ENCODE measurements around the gene CTSD. TPM values are rescaled to one million over a fixed set of nuclear protein-coding genes. Genes with fewer than 3 reads are reported as not detected.

CTSD gene
- total and polyA plus RNA-seq, 2 of the 4 experiments (the other 2 are of a cell fraction) = 39.8 to 166 TPM

DNA sequence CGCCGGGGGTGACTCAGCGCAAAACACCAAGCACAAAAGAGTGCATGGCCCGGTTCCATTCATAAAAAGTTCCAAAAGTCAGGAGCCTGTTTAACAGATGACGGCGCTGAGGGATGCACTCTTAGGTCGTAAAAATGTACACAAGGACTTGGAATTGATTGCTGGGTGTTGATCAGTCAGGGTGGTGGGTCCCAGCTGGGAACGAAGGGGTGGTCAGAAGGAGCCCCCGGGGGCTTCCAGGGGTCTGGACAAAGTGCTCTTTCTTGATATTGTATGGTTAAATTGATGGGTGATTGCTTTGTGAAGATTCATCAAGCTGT is 34.1 kb downstream of the CTSD start:
- DNase-seq = no peak
- no peak overlapping the region for H2AK9ac ChIP-seq (replicated peaks; ENCODE audit: low read depth, low read length, poor library complexity)
- no peak overlapping the region for H3K23ac ChIP-seq (ENCODE audit: low read depth, low read length)
- no peak overlapping the region for H3K4me3 ChIP-seq (ENCODE audit: insufficient read depth, low read depth, low read length)
- in situ Hi-C loops (cut with MboI; ENCODE audit: low sequenced_read_pairs) = no loop called here
- H4K91ac ChIP-seq (ENCODE audit: insufficient read depth, low read depth, low read length) = no peak overlapping the region
- no peak overlapping the region for H2BK15ac ChIP-seq (ENCODE audit: low read depth, low read length)
- H2BK5ac ChIP-seq (ENCODE audit: low read depth, low read length, poor library complexity, severe bottlenecking) = no peak overlapping the region
- TF ChIP-seq NFE2L2 (IDR thresholded peaks at IDR 0.05; ENCODE audit: low read depth, low read length) (0 out of 2 replicates have a peak, but pooled peaks have one; percentile 21), RCOR1 (IDR thresholded peaks at IDR 0.05; ENCODE audit: insufficient replicate concordance, low read length) (no peak)
- POLR2A ChIA-PET (ENCODE audit: unreplicated experiment) = no interaction called here
- H2AK5ac ChIP-seq (ENCODE audit: low read depth, low read length) = no peak overlapping the region
- no peaks in the 10 kb centered on the region for H3K36me3 ChIP-seq (ENCODE audit: control insufficient read depth, insufficient read depth, low read length)
- H2BK120ac ChIP-seq (ENCODE audit: low read depth, low read length) = no peak overlapping the region
- intact Hi-C loops (cut with micrococcal nuclease) = no loop called here
- no peak overlapping the region for H2BK20ac ChIP-seq (ENCODE audit: low read depth, low read length)
- dilution Hi-C loops (cut with HindIII; ENCODE audit: low sequenced_read_pairs, unreplicated experiment) = no loop called here
- H4K5ac ChIP-seq (ENCODE audit: low read depth, low read length) = no peak overlapping the region
- CTCF ChIA-PET = no interaction called here
- WGBS, 2 experiments (ENCODE audit: extremely low coverage in 2 of 2, insufficient read length in 1 of 2) = 79% methylated on average over 7 of the region's 9 CpGs; no CpG with 5 or more reads in 1 of the 2 experiments
- H3K9ac ChIP-seq (ENCODE audit: low read depth, low read length) = no peak overlapping the region
- BruUV-seq (replicated peaks) = no TSS peak
- ATAC-seq (ENCODE audit: low read depth) = no peak
- H4K8ac ChIP-seq (ENCODE audit: low read depth in 2 of 2, low read length in 2 of 2) = no peak overlapping the region
- no peak overlapping the region for H2AFZ ChIP-seq (replicated peaks; ENCODE audit: low read length, poor library complexity)
- no peak overlapping the region for H3K56ac ChIP-seq (ENCODE audit: extremely low read depth, insufficient read depth, low read length)
- H4K20me1 ChIP-seq (ENCODE audit: insufficient read depth, low read length) = no peaks in the 10 kb centered on the region
- H3K14ac ChIP-seq (replicated peaks; ENCODE audit: low read depth, low read length) = no peak overlapping the region
- no peak overlapping the region for H3K27ac ChIP-seq (ENCODE audit: insufficient read depth, low read length)
- H3K9me3 ChIP-seq (ENCODE audit: control insufficient read depth, insufficient read depth, low read length) = no peaks in the 10 kb centered on the region
- H3K4me1 ChIP-seq (ENCODE audit: control insufficient read depth, insufficient read depth, low read length) = no peaks in the 10 kb centered on the region
- no peak overlapping the region for H3K4ac ChIP-seq (ENCODE audit: low read depth, low read length)
- no peak overlapping the region for H3K4me2 ChIP-seq (ENCODE audit: low read depth, low read length)
- H3K18ac ChIP-seq (ENCODE audit: low read depth, low read length) = no peak overlapping the region
- peaks cover 57% of the 10 kb centered on the region for H3K27me3 ChIP-seq (ENCODE audit: control insufficient read depth, insufficient read depth, low read length)
- no peaks in the 10 kb centered on the region for H3K79me1 ChIP-seq (ENCODE audit: low read depth in 1 of 2, low read length in 2 of 2)
- H3K9me1 ChIP-seq (ENCODE audit: insufficient read depth, low read length) = peaks cover 5% of the 10 kb centered on the region; the same call in 1 of the 2 replicates

Data from IMR-90 (cell line).